Activated CD4-positive, alpha-beta T cell treated with anti-CD3 and anti-CD28 coated beads, Interleukin-2, Interleukin-4, amounts not matched to agents 100 ng/mL and 50 ng/mL, durations not matched to agents 16 hours and 8 hours (primary cell): ENCODE measurements around the gene ERBB2.
A peak's percentile ranks its signal among the peaks of the same experiment; 100 is the strongest.
"Not testable (repeated sequence)": the region's sequence is repeated elsewhere in the genome, so short reads cannot be mapped to it uniquely, and the experiment has no call there.

Source experiments
- DNase-seq: peaks from one replicate; pipeline ENCODE4 v3.0.0-alpha.2; 2020; ENCODE audit warnings: low spot score

The ERBB2 gene

GRCh38 chr17:39763051-39763820, 63.4 kb downstream of the ERBB2 start:
- DNase-seq = no peak

- DNase-seq = not testable (repeated sequence)
Measured at GRCh38 chr17:39764171-39764570, 64.3 kb downstream of the ERBB2 start.

DNA sequence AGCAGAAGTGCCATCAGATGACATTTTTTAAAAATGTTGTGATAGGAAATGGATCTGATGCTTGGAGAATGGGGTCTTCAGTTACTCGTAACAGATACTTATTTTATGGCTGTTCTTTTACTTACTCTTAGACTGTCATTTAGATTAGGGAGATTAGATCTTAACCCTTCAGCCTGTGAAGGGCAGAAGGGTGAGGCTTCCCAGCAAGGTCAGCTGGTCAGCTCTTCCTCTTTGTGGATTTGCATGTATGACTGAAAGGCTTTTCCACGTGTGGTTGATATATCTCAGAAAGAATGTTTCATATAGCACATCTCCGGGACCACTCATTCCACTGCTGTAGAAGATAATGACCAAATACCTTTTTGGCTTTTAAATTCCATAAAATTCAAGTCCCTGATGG, 65.3 kb downstream of the ERBB2 start:
- no peak for DNase-seq

DNA sequence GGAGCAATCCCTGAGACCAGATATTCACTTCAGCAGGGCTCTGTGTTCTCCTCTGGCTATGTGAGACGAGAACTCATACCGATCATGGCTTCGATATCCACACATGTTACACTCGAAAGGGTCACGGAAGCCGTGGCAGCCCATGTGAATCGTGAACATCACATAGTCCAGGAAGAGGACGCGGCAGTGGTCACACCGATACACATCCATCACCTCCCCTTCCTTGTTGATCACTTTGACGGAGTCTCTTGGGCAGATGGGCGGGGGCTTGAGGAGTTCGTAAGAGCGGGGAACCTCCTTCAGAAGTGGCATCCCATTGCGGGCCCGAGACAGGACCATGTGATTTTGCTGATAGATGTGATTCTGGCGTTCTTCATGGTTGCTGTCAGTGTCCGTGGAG, 65.9 kb downstream of the ERBB2 start:
- DNase-seq = no peak

DNA sequence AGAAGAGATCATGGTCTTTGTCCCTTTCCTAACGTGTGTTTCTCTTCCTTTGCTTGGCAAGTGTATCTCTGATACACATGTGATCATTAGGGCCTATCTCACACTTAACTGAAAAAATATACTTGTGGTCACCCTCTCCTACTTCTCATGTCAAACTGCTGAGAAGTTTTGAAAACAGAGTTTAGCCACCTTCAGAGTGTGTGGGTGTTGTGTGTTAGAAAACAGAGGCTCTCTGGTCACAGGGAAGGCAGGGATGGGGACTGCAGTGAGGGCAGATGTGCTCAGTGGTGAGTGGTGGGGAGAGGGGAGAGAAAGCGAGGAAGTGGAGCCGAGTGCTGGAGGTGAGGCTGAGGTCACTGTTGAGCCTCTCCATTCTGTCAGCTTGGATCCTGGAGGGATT, 67.3 kb downstream of the ERBB2 start:
- peak; percentile 42 for DNase-seq

- peak; percentile 95 for DNase-seq
Measured at GRCh38 chr17:39769974-39770587, 70.2 kb downstream of the ERBB2 start.

DNA sequence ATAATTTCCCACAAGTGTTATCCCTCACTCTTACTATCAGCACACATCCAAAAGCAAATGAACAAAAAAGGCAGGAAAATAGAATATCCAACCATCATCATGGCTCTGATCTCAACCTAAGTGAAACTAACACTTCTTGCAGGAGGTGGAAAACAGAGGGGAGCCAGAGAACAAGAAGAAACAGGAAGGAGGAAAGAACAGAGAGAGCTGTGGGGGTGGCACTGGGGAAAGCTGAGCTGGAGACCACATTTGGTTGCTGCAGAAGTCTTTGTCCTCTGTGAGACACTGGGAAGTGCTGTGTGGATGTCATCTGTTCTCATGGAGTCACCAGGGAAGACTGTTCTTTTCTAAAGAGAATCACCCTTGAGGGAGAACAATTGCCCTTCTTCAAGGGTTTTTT, 72.6 kb downstream of the ERBB2 start:
- no peak for DNase-seq

- no peak for DNase-seq
Measured at GRCh38 chr17:39772987-39773934, 73.4 kb downstream of the ERBB2 start.

DNA sequence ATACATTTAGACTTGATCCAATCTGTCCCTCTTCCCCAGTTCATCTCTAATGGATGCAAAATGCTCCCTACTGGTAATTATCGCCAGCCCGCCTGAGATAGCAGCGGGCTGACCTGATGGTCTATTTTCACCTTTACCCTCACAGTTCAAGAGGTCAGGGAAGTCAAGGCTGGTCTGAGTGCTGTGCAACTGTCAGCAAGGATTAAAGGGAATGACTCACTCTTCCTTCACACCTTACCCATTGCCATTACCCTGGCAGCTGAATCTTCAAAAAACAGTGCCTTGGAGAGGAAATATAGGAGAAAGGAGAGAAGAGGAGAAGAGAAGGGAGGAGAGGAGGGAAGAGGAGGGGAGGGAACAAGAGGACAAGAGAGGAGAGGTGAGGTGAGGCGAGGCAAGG, 74.2 kb downstream of the ERBB2 start:
- DNase-seq = no peak

- DNase-seq = peak; percentile 68
Measured at GRCh38 chr17:39775031-39775430, 75.2 kb downstream of the ERBB2 start.

DNA sequence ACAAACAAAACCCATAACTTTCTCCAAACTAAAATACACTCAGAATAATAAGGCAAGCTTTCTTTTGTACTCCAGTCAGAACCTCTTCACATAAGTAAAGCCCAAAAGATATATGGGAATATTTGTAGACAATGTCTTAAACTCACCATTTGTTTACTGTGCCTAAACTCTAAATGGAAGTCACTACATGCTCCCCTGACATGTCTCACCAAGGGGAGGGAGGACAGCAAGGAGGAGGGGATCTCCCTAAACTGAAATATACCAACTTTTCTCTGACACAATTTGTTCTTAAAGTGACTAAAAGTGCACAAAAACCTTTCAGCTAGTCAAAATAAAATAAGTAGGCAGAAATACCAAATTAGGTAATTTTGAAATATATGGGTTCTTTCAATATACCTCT, 76.4 kb downstream of the ERBB2 start:
- no peak for DNase-seq

- peak; percentile 78 for DNase-seq
Measured at GRCh38 chr17:39777534-39778365, 77.9 kb downstream of the ERBB2 start.
